NCI-H69 (cell line): Measurements from ENCODE around the gene AIF1.

Experiments used
- DNase-seq: peaks from one replicate; lab custom pipeline; 2025; lab: John Stamatoyannopoulos, UW

Gene AIF1

GRCh38 chr6:31614684-31615578, at the start of gene AIF1:
Gene AIF1 (plus strand): TSS chr6:31615234. CDS start chr6:31615330, 96 bp downstream.
- no peak for DNase-seq

DNA sequence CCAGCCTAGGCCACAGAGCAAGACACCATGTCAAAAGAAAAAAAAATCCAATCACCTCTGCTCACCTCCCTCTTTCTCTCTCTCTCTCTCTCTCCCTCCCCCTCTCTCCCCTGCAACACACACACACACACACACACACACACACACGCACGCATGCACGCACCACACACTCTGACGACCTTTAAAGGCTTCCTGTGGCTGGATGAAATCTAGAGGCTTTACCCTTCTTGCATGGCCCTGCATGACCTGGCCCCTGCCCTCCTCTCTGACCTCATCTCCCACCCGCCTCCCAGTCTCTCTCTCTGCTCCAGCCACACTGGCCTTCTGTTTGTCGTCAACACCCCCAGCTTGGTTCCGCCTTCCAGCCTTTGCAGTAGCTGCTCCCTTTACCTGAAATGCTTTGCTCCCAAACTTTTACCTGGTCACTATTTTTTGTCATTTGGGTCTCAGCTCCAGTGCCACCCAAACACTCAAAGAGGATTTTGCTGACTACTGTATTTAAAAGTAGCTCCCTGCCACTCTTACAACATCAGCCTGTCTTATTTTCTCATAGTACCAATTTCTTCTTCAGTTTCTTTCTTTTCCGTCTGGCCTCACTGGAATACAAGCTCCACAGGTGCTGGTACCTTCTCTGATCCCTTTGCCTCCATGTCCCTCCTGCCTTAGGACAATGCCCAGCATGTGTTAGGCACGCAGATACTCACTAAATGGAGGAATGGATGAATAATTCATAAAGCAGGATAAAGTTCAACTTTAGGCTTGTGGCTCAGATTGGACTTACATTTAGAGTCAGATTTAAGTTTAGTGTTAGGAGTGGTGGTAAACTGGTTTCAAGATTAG, 47.3 kb upstream of the AIF1 start:
- no peak for DNase-seq

GRCh38 chr6:31568537-31568961, 46.5 kb upstream of the AIF1 start:
- DNase-seq, result no peak

- no peak for DNase-seq
These were observed 45.0 kb upstream of the AIF1 start for GRCh38 chr6:31569861-31570536.

GRCh38 chr6:31572041-31572911, 42.8 kb upstream of the AIF1 start, which contains the start of gene LTA:
Gene LTA (plus strand): TSS chr6:31572289. CDS start chr6:31572743, 454 bp downstream.
- DNase-seq, result no peak

- DNase-seq, result no peak
These were observed 41.6 kb upstream of the AIF1 start for GRCh38 chr6:31573239-31574105.

- DNase-seq, result no peak
These were observed 40.6 kb upstream of the AIF1 start for GRCh38 chr6:31574106-31575061.

- DNase-seq, result peak; percentile 57
These were observed 39.6 kb upstream of the AIF1 start, which contains the start of gene TNF for GRCh38 chr6:31575335-31575901. Gene TNF (plus strand): TSS chr6:31575565. CDS start chr6:31575742, 177 bp downstream.

DNA sequence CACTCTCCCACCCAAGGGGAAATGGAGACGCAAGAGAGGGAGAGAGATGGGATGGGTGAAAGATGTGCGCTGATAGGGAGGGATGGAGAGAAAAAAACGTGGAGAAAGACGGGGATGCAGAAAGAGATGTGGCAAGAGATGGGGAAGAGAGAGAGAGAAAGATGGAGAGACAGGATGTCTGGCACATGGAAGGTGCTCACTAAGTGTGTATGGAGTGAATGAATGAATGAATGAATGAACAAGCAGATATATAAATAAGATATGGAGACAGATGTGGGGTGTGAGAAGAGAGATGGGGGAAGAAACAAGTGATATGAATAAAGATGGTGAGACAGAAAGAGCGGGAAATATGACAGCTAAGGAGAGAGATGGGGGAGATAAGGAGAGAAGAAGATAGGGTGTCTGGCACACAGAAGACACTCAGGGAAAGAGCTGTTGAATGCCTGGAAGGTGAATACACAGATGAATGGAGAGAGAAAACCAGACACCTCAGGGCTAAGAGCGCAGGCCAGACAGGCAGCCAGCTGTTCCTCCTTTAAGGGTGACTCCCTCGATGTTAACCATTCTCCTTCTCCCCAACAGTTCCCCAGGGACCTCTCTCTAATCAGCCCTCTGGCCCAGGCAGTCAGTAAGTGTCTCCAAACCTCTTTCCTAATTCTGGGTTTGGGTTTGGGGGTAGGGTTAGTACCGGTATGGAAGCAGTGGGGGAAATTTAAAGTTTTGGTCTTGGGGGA, 38.9 kb upstream of the AIF1 start:
- DNase-seq, result peak; percentile 55

DNA sequence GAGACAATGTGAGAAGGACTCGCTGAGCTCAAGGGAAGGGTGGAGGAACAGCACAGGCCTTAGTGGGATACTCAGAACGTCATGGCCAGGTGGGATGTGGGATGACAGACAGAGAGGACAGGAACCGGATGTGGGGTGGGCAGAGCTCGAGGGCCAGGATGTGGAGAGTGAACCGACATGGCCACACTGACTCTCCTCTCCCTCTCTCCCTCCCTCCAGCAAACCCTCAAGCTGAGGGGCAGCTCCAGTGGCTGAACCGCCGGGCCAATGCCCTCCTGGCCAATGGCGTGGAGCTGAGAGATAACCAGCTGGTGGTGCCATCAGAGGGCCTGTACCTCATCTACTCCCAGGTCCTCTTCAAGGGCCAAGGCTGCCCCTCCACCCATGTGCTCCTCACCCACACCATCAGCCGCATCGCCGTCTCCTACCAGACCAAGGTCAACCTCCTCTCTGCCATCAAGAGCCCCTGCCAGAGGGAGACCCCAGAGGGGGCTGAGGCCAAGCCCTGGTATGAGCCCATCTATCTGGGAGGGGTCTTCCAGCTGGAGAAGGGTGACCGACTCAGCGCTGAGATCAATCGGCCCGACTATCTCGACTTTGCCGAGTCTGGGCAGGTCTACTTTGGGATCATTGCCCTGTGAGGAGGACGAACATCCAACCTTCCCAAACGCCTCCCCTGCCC, 38.0 kb upstream of the AIF1 start:
- DNase-seq, result no peak

DNA sequence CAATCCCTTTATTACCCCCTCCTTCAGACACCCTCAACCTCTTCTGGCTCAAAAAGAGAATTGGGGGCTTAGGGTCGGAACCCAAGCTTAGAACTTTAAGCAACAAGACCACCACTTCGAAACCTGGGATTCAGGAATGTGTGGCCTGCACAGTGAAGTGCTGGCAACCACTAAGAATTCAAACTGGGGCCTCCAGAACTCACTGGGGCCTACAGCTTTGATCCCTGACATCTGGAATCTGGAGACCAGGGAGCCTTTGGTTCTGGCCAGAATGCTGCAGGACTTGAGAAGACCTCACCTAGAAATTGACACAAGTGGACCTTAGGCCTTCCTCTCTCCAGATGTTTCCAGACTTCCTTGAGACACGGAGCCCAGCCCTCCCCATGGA, 37.5 kb upstream of the AIF1 start:
- no peak for DNase-seq

GRCh38 chr6:31578184-31579118, 36.6 kb upstream of the AIF1 start:
- DNase-seq, result peak; percentile 75

DNA sequence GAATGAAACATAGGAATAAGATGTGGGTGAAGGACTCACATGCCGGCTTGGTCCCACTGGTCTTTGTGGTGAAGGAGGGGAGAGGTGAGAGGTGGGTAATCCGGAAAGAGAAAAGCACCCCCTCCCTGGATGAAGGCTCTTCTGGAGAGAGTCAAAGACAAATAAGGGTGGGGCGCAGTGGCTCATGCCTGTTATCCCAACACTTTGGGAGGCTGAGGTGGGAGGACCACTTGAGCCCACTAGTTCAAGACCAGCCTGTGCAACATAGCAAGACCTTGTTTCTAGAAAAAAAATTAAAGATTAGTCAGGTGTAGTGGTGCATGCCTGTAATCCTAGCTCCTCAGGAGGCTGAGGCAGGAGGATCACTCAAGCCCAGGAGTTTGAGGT, 35.9 kb upstream of the AIF1 start:
- no peak for DNase-seq

DNA sequence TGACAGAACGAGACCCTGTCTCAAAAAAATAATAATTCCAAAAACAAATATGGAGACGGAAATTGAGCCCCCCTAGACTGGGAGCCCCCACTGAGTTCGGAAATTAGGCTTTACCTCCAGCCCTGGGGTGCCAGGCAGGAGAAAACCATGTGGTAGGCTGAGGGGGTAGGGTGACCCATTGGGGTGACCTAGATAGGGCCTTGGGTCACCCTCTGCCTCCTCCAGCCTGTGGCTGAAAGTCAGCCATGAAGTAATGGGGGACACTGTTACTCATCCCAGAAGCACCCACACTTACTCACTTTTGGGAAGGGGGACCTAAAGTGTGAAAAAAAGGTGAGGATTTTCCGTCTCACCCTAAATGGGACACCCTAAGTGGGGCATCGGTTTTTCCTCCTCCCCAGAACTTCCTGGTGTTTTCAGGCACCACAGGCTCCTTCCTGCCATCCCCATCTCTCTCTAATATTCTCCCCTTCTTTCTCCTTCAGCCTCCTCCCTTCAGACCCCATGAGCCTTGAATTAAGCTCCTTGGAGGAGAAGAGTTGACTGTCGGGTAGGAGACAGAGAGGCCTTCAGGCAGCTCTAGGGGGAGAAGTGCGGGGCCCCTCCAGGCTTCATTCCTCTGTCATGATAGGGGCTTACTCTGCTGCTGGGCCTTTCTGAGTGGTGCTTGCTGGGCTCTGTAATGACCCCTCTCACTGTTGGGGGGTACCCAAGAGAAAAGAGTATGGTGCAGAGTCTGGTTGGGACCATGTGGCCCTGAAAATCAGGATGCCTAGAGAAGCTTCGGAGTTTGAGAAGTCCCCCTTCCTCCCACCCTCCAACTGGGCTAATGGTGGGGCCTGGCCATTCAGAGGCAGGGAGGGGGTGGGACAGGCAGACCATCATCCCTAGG, 35.2 kb upstream of the AIF1 start:
- DNase-seq, result peak; percentile 17

GRCh38 chr6:31580438-31580740, 34.6 kb upstream of the AIF1 start:
- no peak for DNase-seq
